ENCODE data around the gene TENM4.

TENM4 gene

DNA sequence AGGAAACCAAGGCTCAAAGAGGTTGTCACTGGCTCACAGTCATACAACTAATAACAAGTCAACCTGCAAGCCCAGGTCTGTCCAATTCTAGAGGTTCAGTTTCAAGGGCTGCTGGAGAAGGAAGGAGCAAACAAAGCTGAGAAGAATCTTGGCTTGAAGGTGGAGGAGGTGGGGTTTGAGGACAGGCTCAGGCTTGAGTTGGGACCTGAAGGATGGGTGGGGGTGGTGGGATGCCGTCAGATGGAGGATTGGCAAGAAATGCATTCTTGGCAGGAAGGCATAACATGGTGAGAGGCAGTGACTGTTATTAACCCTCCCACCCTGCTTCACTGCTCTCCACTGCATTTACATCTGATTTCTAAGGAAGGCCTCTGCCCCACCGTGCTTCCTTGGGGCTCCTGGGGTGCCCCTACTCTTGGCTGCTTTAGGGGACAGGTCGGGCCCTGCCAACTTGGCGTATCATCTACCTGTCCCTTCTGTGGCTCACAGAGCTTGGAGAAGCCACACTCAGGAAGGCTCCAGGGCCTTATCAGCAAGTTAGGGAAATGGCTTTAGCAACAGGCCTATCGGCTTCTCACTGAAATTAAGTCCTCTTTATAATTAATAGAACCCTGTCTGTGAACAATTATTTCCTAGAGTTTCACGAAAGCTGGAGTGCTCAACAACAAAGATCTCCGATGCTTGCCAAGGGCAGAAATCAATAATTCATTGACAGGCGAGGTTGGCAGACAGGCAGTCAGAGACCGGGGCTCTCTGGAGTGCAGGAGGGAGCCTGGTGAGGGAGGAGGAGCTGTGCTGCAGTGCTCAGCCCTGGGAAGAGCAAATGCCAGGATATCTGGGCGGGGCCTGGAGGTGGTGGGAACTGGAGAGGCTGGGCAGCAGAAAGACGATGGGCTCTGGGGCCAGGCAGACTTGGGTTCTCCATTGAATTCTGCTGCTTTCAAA is 781.2 kb downstream of the TENM4 start:
- no peak for DNase-seq

- no peak for DNase-seq
These were observed 782.6 kb downstream of the TENM4 start for GRCh38 chr11:78657968-78658839.

DNA sequence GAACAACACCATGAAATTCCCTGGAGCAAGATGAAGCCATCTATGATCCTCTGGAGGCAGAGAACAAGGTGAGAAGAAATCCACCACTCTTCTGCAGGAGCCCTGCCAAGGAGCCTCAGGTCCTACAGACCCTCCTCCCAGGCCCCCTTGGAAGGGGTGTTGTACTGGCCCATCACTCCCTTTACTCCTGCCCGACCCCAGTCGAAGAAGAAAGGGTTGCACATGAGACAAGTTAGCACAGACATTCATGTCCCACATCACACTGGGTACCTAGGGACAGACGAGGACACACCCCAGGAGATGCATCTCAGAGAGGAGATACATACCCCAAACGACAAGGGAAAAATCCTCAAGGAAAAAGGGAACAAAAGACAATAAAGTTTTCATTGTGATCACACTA is 783.4 kb downstream of the TENM4 start:
- no peak for DNase-seq

DNA sequence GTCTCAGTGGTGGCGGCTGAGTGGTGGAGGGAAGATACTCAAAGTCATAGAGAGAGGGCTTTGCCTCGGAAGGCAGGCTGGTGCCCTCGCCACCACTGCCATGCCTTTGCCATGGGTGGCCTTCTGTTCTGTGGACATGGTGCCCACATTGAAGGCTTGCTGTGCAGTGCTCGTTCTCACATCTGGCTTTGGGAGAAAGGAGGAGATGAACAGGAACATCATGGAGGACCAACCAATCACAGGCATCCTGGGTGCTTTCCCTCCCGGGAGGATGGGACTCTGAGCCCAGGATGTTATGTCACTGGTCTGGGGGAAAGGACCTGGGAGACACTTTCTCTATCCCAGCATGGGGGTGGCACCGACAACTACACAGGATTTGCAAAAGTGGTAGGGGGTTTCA is 783.8 kb downstream of the TENM4 start:
- DNase-seq, result no peak

GRCh38 chr11:78656327-78656726 is 784.5 kb downstream of the TENM4 start:
- no peak for DNase-seq

- no peak for DNase-seq
These were observed 785.3 kb downstream of the TENM4 start for GRCh38 chr11:78655561-78655960.

DNA sequence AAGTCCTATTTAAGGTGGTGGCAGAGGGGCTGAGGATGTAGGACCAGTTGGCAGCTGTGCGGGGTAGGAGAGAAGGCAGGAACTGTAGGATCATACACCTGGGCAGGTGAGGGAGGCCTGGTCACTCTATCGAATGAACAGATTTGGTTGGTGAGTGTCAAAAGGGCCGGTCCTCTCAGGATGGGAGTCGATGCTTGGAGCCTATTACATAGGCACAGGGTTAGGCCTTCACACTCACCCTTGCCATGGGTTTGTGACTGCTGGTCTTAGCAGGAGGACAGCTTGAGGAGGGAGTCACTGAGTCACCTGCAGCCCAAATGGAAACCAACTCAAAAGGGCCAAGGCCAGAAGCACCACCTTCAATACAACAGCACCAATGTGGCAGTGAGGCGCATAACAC is 786.0 kb downstream of the TENM4 start:
- DNase-seq, result no peak

DNA sequence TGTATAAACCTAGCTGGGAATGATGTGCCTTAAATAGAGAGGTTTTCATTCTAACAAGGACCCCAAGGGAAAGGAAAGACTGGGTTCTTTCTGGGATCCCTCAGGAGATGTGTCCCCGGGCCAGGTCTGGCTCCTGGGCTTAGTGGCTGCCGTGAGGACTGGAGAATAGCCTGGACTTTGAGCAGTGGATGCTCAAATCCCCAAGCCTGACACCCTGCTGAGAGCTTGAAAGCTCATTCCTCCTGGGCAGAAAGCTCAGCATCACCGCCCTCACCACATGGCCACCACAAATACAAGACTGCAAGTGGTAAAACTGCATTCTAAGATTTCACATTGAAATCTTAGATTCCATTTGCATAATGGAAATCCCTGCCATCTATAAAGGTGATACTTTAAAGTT is 786.8 kb downstream of the TENM4 start:
- no peak for DNase-seq

DNA sequence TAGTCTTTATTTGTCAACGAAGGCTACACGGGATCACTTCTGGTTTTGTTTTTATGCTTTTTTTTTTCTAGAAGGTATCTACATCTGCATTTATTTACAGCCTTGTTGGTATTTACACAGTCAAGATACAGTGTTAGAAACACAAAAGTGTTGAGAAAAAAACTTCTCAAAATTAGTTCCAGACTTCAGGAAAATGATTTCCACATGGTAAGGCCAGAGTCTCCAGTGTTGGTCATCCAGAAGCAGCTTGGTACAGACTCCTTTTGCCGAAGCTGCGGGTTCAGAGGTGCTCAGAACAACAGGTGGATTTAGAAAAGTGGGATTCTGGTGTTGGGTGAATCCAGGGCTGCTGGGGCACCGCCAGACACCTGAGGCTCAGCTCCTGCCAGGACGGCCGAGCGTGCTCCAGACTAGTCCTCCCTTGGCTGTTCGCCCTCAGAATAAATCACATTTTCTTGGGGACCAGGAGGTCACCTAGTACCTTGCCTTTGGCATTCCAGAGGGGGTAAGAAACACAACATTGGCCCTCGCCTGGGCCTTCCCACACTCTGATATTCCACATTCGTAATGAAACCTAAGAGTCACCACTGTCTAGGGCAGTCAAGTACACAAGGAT is 787.4 kb downstream of the TENM4 start:
- no peak for DNase-seq

DNA sequence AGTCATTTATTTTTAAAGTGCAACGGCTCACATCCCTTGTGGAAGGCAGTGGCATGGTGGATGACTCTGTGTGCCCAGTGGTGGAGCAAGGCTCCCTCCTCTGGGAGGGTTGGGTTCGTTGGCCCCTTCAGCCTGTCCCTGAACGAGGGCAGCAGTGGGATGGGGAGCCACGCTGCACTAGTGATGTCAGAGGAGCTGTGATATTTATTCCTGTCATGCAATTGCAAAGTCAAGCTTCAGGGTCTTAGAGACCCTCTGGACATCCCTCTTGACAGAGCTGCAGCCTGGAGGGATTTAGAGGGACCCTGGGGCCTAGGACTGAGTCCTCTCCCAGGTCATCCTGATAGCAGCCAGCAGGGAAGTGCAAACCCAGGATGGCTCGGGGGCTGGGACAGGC is 788.0 kb downstream of the TENM4 start:
- no peak for DNase-seq

DNA sequence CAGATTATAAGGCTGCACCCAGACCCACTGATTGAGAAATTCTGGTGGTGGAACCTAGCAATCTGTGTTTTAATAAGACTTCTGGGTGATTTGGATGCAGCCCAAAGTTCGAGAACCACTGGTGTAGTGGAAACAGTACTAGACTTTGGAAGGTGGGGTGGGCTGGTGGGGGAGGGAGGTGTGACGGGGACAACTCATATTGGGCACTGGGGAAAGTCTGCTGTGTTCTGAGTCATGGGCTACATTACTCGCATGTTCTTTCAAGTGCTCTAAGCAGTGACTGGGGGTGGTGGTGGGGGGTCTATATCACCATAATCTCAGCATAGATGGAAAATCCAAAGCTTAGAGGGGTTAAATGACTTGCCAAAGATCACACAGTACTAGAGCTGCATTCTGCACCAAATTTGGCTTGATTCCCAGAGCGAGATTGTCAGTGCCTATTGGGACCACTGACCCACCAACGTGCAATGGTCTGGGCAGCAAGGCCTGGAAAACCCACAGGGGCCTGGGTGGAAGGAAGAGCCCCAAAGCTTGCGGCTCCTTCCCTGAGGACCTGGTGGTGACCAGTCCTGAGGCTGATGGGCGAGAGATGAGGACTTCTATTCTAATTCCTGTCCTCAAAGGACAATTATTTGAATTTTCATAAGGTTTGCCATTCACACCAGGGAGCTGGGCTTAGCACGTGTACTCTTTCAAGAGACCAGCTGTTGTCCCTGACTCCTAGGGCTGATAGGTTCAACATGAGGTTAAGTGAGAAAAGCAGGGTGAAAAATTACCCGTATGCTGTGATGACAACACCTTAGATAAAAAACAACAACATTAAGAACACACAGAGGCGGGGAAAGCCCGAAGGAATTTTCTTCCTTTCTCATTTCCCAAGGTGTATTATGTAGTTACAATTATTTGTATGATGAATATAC is 788.6 kb downstream of the TENM4 start:
- no peak for DNase-seq

GRCh38 chr11:78651136-78651775 is 789.6 kb downstream of the TENM4 start:
- no peak for DNase-seq

GRCh38 chr11:78649361-78650215 is 791.2 kb downstream of the TENM4 start:
- DNase-seq, result no peak

GRCh38 chr11:78647986-78648875 is 792.6 kb downstream of the TENM4 start:
- DNase-seq, result no peak

- no peak for DNase-seq
These were observed 793.4 kb downstream of the TENM4 start for GRCh38 chr11:78647266-78647915.

GRCh38 chr11:78646564-78647185 is 794.2 kb downstream of the TENM4 start:
- no peak for DNase-seq

DNA sequence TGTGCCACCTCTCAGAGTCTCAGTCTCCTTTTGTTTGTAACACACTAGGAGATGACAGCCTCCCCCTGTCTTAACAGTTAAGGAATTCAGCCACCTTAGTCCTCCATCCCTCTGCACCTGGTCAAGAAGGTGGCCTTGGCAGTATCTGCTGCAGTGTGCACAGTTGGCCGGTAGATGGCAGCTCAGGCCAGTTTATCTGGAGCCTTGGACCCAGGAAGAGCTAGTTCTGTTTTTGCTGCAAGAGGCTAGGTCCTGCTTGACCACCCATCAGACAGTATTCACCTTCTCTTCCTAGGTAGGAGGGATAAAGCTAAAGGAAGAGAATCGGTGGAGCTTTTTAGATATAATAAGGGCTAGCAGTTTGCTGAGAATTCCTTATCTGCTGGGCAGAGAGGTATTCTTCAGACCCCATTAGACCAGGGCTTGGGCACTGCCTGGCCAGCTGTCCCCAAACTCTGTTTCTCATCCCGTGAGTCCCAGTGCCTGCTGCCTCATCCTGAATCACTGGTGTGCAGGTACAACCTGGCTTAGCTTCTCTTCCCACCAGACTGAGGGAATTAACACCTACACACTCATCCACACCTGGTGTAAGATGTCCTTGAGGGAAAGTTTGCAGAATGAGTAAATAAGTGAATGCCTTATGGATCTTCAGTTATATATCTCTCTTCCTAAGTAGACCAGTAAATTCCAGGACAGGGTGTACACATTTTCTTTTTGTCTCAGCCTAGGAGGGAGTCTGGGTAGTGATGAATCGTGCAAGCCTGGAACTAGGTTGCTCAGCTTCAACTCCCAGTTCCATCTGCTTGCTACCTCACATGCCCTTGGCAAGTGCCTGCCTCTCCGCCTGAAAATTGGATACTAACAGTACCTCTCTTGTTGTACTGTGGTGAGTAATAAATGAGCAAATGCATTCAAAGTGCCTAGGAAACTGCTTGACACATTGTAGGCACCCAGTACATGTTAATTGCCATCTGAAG is 795.3 kb downstream of the TENM4 start:
- DNase-seq, result peak; percentile 77

All from femur (tissue), 1 donor.